DND-41 (cell line): ENCODE data around the gene DEFB121.
"Not testable (repeated sequence)": the region's sequence is repeated elsewhere in the genome, so short reads cannot be mapped to it uniquely, and the experiment has no call there.

ENCODE experiments used
- ATAC-seq: fragments of 200-7000 bp; cut with Tn5 transposase; 3 replicates; pipeline ENCODE4 v1.9.1; 2021; ENCODE audit warnings: low read depth; ENCODE audit not compliant: insufficient read depth
- DNase-seq: peaks from one replicate; pipeline ENCODE4 v3.0.0-alpha.2; 2020
- H2AFZ ChIP-seq: 2 replicates; pipeline ENCODE4 v1.6.0; 2012; ENCODE audit warnings: low read depth, low read length
- H3K27ac ChIP-seq: 2 replicates; pipeline ENCODE4 v1.5.1; 2012; ENCODE audit warnings: low read length, inconsistent platforms
- H3K27me3 ChIP-seq: fragments of 200-600 bp; sonication (generic); 2 replicates; pipeline ENCODE4 v1.6.0; 2012; ENCODE audit warnings: low read length, mild to moderate bottlenecking, inconsistent platforms; ENCODE audit not compliant: insufficient read depth, poor library complexity
- H3K36me3 ChIP-seq: 2 replicates; pipeline ENCODE4 v1.5.1; 2012; ENCODE audit warnings: low read length, inconsistent platforms; ENCODE audit not compliant: insufficient read depth
- H3K4me1 ChIP-seq: 2 replicates; pipeline ENCODE4 v1.5.1; 2012; ENCODE audit warnings: mild to moderate bottlenecking, low read length; ENCODE audit not compliant: insufficient read depth
- H3K4me2 ChIP-seq: 2 replicates; pipeline ENCODE4 v1.6.0; 2012; ENCODE audit warnings: mild to moderate bottlenecking, moderate library complexity, low read length, inconsistent platforms; ENCODE audit not compliant: insufficient read depth
- H3K4me3 ChIP-seq, 2 experiments: fragments of 200-600 bp in 1 of 2; shearing (Covaris generic) in 1 of 2; 2 replicates each; pipeline ENCODE4 v1.5.1; 2012 to 2016; ENCODE audit warnings: inconsistent platforms in 2 of 2, low read length in 2 of 2, mild to moderate bottlenecking in 2 of 2, low read depth in 1 of 2, moderate library complexity in 1 of 2
- H3K79me2 ChIP-seq: 2 replicates; pipeline ENCODE4 v1.6.0; 2012; ENCODE audit warnings: low read length, inconsistent platforms; ENCODE audit not compliant: insufficient read depth
- H3K9ac ChIP-seq: 2 replicates; pipeline ENCODE4 v1.6.0; 2012; ENCODE audit warnings: low read depth, mild to moderate bottlenecking, inconsistent platforms, low read length, moderate library complexity
- H3K9me3 ChIP-seq: 2 replicates; pipeline ENCODE4 v1.5.1; 2012; ENCODE audit warnings: low read length, moderate library complexity, mild to moderate bottlenecking, inconsistent platforms; ENCODE audit not compliant: insufficient read depth, severe bottlenecking
- H4K20me1 ChIP-seq: 2 replicates; pipeline ENCODE4 v1.6.0; 2012; ENCODE audit warnings: low read length; ENCODE audit not compliant: insufficient read depth
- EZH2 ChIP-seq: IDR thresholded peaks from 3 replicates; pipeline ENCODE4 v1.6.1; 2012; ENCODE audit warnings: borderline replicate concordance, low read depth, mild to moderate bottlenecking, moderate library complexity, low read length, inconsistent platforms; ENCODE audit not compliant: severe bottlenecking
- TF ChIP-seq, protein P1 (sequence below): IDR thresholded peaks from 2 replicates; pipeline ENCODE4 v1.5.1; 2012; ENCODE audit warnings: borderline replicate concordance, low read length, moderate library complexity, mild to moderate bottlenecking; ENCODE audit not compliant: poor library complexity, severe bottlenecking; ENCODE audit errors: extremely low read depth

Gene DEFB121

DNA sequence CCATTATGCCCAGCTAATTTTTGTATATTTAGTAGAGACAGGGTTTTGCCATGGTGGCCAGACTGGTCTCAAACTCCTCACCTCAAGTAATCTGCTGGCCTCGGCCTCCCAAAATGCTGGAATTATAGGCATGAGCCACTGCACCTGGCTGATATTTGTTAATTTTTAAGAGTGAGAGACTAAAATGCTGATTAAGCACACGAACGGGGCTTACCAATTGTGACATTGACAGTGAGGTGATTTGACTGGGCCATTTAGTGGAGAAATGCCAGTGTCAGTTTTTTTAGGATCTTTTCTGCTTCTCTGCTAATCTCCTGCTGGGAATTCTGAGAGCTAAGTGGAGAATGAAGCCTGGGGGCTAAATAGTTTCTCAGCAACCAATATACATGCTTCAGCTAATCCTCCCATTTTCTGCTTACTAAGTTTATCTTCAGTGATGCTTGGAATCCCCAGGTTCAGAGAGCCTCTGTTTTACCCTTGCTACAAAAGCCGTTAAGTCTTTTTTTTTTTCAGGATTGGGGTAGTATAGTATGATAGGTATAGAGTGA is 24.6 kb upstream of the DEFB121 start:
- TF ChIP-seq, protein P1, sequence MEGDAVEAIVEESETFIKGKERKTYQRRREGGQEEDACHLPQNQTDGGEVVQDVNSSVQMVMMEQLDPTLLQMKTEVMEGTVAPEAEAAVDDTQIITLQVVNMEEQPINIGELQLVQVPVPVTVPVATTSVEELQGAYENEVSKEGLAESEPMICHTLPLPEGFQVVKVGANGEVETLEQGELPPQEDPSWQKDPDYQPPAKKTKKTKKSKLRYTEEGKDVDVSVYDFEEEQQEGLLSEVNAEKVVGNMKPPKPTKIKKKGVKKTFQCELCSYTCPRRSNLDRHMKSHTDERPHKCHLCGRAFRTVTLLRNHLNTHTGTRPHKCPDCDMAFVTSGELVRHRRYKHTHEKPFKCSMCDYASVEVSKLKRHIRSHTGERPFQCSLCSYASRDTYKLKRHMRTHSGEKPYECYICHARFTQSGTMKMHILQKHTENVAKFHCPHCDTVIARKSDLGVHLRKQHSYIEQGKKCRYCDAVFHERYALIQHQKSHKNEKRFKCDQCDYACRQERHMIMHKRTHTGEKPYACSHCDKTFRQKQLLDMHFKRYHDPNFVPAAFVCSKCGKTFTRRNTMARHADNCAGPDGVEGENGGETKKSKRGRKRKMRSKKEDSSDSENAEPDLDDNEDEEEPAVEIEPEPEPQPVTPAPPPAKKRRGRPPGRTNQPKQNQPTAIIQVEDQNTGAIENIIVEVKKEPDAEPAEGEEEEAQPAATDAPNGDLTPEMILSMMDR, result no peak
- no peak for TF ChIP-seq EZH2
- no peaks in the 10 kb centered on the region for H3K79me2 ChIP-seq
- no peaks in the 10 kb centered on the region for H3K4me1 ChIP-seq
- H3K27ac ChIP-seq, result no peak overlapping the region
- no peaks in the 10 kb centered on the region for H3K27me3 ChIP-seq
- H3K36me3 ChIP-seq, result no peaks in the 10 kb centered on the region
- H3K9ac ChIP-seq, result no peak overlapping the region
- no peak overlapping the region for H2AFZ ChIP-seq
- no peaks in the 10 kb centered on the region for H4K20me1 ChIP-seq
- H3K9me3 ChIP-seq, result no peaks in the 10 kb centered on the region
- ATAC-seq (no peak), DNase-seq (no peak)
- no peak overlapping the region for H3K4me2 ChIP-seq
- no peak overlapping the region for H3K4me3 ChIP-seq

DNA sequence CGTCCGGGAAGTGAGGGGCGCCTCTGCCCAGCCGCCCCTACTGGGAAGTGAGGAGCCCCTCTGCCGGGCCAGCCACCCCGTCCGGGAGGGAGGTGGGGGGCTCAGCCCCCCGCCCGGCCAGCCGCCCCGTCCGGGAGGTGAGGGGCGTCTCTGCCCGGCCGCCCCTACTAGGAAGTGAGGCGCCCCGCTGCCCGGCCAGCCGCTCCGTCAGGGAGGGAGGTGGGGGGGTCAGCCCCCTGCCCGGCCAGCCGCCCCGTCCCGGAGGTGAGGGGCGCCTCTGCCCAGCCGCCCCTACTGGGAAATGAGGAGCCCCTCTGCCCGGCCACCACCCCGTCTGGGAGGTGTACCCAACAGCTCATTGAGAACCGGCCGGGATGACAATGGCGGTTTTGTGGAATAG is 21.6 kb upstream of the DEFB121 start:
- ATAC-seq, H3K4me3 ChIP-seq, H3K27me3 ChIP-seq, H3K36me3 ChIP-seq, H3K4me2 ChIP-seq, DNase-seq, H2AFZ ChIP-seq, H3K9me3 ChIP-seq, H3K4me1 ChIP-seq, H3K79me2 ChIP-seq, H3K27ac ChIP-seq, H3K9ac ChIP-seq, H4K20me1 ChIP-seq: not testable (repeated sequence)

DNA sequence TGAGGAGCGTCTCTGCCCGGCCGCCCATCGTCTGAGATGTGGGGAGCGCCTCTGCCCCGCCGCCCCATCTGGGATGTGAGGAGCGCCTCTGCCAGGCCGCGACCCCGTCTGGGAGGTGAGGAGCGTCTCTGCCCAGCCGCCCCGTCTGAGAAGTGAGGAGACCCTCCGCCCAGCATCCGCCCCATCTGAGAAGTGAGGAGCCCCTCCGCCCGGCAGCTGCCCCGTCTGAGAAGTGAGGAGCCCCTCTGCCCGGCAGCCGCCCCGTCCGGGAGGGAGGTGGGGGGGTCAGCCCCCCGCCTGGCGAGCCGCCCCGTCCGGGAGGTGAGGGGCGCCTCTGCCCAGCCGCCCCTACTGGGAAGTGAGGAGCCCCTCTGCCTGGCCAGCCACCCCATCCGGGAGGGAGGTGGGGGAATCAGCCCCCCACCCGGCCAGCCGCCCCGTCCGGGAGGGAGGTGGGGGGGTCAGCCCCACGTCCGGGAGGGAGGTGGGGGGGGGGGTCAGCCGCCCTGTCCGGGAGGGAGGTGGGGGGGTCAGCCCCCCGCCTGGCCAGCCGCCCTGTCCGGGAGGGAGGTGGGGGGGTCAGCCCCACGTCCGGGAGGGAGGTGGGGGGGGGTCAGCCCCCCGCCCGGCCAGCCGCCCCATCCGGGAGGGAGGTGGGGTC is 21.0 kb upstream of the DEFB121 start:
- not testable (repeated sequence) for H3K36me3 ChIP-seq, H3K79me2 ChIP-seq, H3K4me3 ChIP-seq, H3K4me2 ChIP-seq, H2AFZ ChIP-seq, ATAC-seq, H3K27ac ChIP-seq, H4K20me1 ChIP-seq, H3K27me3 ChIP-seq, H3K4me1 ChIP-seq, H3K9me3 ChIP-seq, H3K9ac ChIP-seq, DNase-seq

DNA sequence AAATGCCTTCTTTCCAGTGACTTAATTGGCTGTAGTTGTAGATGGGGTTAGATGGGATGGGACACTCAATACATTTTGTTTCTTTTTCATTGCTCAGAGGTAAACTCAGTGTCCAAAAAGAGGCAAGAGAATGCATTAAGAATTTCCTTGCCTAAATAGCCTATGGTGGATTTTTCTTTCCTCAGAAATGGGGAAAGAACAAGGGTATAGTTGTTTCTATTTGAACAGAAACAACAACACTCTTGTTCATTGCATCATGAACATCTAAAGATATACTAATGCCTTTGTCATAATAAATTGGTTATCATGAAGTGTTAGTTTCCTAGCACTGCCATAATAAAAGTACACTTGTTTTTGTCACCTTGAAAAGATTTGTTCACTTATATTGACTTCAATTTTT is 19.8 kb upstream of the DEFB121 start:
- no peak for DNase-seq
- no peaks in the 10 kb centered on the region for H3K27me3 ChIP-seq
- H3K4me3 ChIP-seq, result no peak overlapping the region
- H3K79me2 ChIP-seq, result no peaks in the 10 kb centered on the region
- no peak overlapping the region for H2AFZ ChIP-seq
- TF ChIP-seq, protein P1, result no peak
- TF ChIP-seq EZH2, result no peak
- H3K27ac ChIP-seq, result no peak overlapping the region
- H3K36me3 ChIP-seq, result no peaks in the 10 kb centered on the region
- H3K9ac ChIP-seq, result no peak overlapping the region
- no peak overlapping the region for H3K4me2 ChIP-seq
- H3K9me3 ChIP-seq, result no peaks in the 10 kb centered on the region
- no peaks in the 10 kb centered on the region for H4K20me1 ChIP-seq
- ATAC-seq, result no peak
- no peaks in the 10 kb centered on the region for H3K4me1 ChIP-seq
